ENCODE measurements around the gene APOB.

The APOB gene

DNA sequence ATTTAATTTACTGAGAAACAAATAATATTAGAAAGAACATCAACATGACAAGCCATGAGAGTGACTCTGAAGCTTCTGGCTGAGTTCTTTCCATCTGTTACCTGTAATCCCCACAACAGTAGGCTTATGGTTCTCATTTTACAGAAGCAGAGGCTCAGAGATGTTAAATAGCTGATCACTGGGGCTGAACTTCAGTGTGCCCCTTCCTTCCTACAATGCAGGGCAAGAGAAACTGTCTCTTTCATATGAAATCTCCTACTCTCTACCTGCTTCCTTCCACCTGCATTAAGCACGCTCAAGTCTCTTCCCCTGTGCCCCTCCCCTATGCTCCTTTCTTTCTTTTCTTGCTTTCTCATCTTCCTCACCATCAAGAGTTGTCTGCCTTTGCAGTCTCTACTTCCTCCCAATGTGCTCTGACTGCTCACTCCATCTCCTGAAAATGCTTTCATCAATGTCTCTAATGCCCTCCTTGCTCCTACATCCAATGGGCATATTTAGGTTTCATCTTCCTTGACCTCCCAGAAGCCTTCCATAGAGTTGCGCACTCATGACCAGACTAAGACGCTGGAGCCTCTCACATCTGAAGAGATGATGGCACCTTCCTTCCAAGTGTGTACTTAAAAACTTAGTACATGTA is 23.7 kb downstream of the APOB start:
- DNase-seq (ENCODE audit: low spot score) = no peak

DNA sequence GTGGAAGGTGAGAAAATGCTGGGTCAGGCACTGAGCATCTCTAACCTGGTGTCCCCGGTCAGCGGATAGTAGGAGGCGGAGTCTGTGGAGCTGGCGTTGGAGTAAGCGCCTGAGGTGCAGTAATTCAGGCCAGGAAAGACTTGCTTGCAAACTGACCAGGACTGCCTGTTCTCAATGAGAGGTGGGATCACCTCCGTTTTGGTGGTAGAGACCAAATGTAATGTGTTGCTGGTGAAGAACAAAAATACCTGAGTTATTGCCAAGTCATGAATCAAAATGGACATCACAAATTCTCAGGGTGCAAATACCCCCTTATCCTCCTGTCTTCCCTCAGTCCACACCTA is 24.2 kb downstream of the APOB start:
- DNase-seq (ENCODE audit: low spot score) = no peak

DNA sequence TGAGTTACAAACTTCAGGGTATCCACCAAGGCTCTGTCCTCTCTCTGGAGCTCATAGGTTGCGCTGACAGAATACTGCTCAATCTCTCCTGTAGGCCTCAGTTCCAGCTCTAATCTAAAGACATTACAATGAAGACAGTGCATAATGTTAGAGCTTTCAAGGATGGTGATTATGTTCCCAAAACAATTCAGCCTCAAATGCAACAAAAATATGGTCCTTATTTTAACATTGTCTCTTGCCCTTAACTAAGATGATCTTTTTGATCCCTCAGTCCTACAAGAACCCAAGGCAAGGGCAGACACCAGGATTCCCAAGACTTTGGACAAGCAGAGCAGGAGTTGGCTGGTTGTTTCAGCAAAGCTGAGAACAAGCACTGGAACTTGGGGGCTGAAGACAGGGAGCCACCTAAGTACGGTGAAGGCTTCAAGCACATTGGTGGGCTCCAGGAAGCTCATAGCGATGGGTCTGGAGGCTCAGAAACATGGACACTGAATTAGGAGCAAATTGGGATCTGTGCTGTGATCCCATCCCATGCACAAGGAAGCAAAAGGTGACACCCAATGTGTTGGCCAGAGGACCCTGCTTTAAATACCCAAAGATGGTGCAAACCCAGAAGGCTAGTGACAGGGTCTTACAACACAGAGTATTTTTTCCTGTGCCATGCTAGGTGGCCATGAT is 24.7 kb downstream of the APOB start:
- no peak for DNase-seq (ENCODE audit: low spot score)

DNA sequence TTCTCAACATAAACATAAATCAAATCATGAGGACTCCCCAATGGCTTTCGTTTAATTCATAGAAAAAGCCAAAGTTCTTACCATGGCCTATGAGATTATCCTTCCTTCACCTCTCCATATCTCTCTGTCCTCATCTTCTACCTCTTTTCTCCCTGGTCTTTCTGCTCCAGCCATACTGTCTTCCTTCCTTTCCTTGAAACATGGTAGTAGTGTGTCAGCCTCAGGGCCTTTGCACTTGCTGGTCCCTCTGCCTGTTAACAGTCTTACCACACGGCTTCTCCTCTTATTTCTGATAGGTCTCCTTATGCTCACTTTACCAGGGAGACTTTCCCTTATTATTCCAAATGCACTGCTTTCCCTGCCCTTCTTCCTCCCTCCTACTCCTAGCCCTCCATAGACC is 25.6 kb downstream of the APOB start:
- DNase-seq (ENCODE audit: low spot score) = no peak

DNA sequence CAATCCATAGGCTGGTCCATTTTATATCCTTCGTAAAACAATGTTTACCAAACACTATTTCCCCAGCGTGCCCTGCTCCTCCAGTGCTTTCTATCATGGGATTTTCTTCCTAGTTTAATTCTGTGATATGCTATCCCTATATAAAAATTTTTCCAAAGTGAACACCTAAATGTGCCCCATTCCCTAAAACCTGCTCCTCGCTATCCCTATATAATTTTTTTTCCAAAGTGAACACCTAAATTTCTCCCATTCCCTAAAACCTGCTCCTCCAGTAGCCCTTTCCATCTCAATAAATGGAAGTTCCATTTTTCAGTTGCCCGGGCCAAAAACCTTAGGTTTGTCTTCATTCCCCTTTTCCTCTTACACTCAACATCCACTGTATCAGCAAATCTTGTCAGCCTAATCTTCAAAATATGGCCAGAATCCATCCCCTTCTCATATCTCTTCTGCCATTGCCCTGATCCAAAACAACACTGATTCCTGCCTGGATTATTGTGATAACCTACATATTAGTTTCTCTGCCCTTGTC is 26.1 kb downstream of the APOB start:
- DNase-seq (ENCODE audit: low spot score) = no peak

DNA sequence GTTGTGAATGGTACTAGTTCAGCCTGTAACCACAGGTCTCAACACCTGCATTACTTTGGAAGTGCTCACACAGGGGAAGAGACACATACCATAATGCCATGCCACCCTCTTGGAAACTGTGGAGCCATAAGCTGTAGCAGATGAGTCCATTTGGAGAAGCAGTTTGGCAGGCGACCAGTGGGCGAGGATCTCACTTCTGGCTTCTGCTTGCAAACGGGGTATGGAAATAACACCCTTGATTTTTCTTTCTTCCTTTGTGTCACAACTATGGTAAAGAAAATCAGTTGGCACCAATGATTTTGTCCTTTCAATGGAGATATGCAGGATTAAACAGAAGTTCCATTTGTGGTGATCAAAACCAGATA is 28.6 kb downstream of the APOB start:
- DNase-seq (ENCODE audit: low spot score) = no peak

DNA sequence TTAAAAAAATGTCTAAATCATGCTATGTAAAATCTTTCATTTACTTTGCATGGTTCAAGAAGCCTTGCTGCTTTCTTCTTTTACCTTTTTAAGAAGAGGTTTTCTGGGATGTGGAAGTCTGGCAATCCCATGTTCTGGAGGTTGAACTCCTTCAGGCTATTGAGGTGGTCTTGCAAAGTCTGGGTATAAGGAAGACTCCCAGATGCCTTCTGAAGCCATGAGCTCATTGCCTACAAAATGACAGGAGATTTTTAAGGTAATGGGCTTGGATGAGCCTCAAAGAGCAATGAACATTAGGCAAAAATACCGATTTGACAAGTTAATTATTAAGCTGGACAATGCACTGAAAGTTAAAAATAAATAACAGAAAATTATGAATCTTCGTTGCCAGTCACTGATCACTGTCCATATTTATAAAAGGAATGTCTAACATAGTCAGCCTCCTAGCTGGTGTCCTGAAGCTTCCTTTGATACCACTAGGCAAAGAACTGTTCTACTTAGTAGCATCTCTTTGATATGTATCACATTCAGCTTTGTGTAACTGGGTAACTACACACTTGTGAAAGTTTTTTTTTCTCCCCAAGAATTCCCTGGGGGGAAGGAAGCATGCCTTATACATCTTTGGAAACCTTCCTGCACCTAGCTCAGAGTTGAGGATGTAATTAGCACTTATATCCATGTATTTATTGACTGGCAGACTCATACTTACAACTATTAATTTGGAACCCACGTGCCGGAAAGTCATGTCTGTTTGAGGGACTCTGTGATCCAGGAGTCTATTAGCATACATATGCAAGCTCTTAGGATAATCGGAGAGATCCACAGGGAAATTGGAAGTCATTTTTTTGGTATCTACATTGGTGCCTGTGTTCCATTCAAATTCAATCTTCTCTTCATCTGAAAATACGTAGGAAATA is 29.3 kb downstream of the APOB start:
- DNase-seq (ENCODE audit: low spot score) = no peak

DNA sequence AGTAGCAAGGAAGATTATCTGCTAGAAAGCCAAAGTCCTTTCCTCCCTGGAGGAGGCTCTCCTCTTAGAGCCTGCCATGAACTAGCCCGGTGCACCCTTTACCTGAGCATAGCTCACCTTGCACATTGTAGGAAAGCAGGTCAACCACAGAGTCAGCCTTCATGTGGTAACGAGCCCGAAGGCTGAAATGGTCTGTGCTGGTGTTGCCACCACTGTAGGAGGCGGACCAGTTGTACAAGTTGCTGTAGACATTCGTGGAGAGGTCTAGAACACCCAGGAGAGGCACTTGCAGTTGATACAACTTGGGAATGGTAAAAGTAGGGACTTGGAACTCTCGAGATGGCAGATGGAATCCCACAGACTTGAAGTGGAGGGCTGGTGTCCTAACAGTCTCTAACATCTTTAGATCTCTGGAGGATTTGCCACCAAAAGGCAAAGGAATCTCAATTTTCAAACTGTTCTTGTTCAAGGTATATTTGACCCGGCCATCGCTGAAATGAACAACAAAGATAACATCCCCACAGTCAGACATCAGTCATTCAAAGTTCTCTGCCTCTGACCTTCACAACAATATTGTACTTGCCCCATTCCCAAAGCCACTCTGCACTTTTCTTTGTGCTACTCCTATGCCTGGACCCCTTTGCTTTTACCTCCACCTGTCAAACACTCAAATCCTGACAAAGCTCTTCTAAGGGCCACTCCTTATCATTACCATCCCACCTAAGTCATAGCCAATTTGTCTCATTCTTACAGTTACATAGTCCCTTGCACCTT is 30.6 kb downstream of the APOB start:
- no peak for DNase-seq (ENCODE audit: low spot score)

DNA sequence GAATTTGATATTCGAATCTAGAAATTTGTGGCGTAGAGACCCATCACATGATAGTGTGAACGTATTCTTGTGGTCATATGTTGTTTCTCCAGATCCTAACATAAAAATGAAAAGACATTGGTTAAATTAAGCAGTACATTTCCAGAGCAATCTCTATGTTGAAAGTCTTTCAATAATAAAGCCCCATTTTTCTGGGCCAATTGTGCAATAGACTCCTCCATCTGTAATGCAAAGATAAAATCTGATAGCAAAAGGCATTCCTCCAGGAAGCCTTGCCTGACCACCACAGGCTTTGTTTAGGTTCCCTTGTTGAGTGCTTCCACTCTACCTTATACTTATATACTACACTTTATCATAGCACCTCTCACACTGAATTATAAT is 31.3 kb downstream of the APOB start:
- DNase-seq (ENCODE audit: low spot score) = no peak

DNA sequence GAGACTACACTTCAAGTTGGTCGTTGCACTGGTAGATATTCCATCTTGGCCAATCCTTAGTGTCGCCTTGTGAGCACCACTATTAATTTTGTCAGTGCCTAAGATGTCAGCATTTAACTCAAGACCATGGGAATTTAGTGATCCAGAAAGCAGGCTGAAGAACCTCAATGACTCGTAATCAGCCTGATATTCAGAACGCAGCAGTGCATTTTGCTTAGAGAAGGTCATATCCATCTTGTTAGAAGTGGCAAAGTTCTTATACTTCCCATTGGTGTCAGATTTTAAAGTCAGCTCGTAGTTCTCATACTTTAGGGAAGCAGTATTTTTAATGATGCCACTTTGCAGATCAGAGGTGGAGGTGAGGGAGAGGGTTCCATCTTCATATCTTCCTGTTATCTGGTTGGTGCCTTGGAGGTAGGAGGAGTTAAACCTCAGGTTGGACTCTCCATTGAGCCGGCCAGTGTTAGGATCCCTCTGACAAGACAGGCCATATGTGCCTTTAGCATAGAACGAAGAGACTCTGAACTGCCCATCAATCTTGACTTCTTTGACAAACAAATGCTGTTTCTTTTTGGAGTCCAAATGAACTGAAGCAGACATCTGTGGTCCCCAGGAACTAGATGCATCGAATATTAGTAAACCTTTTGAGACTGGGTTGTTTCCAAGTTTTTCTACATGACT is 31.9 kb downstream of the APOB start:
- DNase-seq (ENCODE audit: low spot score) = no peak

DNA sequence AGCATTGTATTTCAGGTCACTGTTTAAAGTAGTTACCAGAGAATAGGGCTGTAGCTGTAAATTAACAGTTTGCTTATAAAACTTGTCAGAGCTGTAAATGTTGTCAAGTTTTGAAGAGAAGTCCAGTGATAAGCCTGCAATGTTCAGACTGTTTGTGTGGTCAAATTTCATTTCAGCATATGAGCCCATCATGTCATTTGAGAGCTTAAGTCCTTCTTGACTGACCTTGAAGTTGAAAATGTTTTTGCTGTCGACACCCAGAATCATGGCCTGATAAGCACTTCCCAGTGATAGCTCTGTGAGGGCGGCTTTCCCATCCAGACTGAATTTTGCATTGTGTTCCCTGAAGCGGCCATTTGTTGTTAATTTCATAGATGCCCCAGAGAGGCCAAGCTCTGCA is 32.4 kb downstream of the APOB start:
- no peak for DNase-seq (ENCODE audit: low spot score)

DNA sequence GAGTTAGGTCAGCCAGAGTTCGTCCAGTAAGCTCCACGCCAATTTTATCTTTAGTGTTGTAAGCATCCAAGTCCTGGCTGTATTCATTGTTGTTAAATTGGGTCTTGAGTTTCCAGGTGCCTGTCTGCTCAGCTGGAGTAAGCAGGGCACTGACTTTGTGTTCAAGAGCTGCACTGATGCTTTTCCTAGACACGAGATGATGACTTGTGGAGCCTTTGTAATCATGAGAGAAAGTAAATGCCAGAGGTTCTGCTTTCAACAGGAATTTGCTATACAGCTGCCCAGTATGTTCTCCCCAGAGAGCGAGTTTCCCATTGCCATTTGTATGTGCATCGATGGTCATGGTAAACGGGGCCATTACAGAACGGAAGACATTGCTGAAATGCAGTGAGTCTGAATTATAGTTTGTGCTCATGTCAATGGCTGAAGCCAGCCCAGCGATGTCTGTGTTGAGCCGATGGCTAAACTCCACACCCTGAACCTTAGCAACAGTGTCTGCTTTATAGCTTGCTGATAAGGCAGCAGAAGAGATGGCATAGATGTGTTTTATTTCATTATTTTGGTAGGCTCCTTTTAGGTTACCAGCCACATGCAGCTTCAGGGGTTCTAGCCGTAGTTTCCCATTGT is 32.9 kb downstream of the APOB start:
- no peak for DNase-seq (ENCODE audit: low spot score)

DNA sequence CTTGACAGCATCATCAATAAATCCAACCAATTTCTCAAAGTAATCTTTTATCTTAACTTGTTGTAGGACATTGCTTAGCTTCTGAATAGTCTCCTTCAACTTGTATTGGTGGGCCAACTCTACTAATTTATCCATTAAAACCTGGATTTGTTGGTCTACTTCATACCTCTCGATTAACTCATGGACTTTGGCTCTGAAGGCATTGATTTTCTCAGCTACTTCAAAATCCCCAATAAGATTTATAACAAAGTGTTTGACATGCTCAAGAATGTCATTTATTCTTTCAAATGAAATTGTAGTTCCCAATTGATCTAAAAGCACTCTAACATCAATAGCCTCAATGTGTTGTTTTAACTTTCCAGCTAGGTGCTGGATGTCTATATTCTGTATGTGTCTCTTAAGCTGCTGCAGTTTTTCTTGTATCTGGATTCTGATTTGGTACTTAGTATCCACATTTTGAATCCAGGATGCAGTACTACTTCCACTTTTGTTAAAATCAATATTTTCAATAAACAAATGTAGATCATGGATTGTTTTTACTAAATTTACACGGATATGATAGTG is 34.1 kb downstream of the APOB start:
- DNase-seq (ENCODE audit: low spot score) = no peak

DNA sequence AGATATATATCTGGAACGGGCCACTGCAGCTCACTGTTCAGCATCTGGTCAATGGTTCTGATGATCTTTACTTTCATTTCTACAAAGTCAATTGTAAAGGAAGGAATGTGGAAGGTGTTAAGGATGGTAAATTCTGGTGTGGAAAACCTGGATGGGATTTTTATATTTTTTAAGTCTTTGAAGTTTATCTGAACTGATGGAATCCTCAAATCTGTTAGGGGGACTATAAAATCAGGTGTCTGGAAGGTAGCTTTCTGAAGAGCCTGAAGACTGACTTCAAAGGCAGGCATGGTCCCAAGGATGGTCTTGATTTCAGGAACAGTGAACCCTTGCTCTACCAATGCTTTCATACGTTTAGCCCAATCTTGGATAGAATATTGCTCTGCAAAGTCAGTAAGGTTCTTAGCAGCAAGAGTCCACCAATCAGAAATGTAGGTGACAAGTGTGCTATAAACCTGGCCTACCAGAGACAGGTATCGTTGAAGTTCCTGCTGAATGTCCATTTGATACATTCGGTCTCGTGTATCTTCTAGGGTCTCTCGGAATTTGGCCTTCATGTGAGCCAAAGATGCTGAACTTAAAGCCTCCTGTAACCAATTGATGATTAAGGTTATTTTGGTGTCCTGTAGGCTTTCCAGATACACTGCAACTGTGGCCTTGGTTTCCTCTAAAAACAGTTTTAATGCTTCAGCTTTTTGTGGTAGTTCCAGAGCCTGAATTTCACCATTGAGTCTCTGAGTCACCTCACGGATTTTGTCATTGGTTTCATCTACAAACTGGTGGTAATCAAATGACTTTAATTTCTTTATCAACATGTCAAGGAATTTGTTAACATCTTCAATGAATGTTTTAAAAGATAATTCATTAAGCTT is 34.8 kb downstream of the APOB start:
- no peak for DNase-seq (ENCODE audit: low spot score)

DNA sequence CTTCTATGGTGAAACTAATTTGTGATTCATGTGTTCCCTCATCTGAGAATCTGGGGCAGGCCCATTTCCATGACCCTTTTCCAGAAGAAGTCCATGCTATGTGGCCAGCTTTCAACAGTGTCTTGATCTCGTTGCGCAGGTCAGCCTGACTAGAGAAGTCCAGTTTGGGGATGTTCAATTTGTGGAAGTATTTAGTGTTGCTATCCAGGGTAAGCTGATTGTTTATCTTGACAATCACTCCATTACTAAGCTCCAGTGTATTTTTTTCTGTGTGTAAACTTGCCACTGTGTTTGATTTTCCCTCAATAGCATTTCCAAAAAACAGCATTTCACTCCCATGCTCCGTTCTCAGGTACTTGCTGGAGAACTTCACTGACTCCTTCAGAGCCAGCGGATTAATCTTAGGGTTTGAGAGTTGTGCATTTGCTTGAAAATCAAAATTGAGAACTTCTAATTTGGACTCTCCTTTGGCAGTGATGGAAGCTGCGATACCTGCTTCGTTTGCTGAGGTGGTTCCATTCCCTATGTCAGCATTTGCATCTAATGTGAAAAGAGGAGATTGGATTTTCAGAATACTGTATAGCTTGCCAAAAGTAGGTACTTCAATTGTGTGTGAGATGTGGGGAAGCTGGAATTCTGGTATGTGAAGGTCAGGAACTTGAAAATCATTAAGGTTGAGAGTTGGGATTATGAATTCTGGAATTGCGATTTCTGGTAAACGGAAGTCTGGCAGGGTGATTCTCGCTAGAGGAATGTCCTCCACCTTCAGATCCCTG is 35.7 kb downstream of the APOB start:
- DNase-seq (ENCODE audit: low spot score) = no peak

DNA sequence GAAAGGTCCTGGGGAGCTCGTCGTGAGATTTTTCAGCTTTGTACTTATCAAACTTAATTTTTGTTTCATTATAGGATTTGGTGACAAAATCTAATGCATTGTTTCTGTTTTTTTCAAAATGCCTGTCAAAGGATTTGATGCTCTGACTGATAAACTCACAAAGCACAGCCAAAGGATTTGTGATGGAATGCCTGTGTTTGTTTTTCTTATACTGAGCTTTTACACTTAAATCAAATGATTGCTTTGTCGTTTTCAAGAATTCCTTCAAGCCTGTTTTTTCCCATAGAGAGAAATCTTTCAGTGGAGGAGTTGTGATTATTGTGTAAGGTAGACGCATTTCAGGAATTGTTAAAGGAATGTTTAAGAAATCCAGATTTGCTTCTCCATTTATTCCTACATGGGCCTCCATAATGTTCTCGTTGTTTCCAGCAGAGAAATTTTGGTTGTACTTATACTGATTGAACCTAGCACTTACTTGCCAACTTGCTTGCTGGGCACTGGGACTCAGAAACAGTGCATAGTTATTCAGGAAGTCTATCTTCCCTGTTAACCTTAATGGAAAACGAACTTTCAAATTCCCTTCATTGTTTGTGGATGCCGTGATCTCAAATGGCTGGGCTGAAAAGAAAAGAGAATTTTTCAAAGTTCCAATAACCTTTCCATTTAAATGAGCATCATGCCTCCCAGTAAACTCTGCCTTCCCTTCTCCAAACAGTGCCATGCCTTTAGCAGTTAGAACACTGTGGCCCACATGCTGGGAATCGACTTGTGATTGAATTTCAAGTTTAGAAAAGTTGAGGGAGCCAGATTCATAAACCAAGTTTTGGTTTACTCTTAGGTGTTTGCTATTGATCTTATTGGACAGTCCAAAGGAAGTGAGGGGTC is 36.5 kb downstream of the APOB start:
- DNase-seq (ENCODE audit: low spot score) = no peak

DNA sequence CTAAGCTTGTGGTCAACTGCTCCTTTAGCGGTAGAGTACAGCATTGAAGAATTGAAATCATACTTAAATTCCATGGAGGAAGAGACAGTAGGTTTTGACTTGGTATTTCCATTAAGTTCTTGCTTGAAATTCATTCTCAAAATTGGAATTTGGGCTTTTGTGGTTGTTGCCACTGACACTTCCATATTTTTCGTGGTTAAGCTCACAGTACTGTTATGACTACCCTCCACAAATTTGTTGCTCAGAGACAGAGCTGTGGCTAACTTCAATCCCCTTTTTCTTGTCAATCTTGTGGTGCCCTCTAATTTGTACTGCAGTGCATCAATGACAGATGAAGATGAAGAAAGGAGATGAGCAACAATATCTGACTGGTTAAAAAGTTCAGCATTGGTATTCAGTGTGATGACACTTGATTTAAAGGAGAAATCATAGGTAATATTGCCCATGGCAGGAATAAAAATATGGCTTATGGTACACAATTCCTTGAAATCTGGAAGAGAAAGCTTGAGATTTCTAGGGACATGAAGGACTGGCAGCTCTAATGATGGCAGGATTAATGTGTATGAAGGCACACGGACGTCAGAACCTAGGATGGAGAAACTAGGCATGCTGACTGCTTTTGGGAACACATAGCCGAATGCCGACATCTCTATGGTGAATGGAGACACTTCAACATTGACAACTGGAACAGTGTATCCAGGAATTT is 37.3 kb downstream of the APOB start:
- no peak for DNase-seq (ENCODE audit: low spot score)
